Left kidney (tissue), 2 donors: Measurements from ENCODE around the gene CARD14. TPM values are rescaled to one million over a fixed set of nuclear protein-coding genes. Genes with fewer than 3 reads are reported as not detected.
A peak's percentile ranks its signal among the peaks of the same experiment; 100 is the strongest.
"Not testable (repeated sequence)": the region's sequence is repeated elsewhere in the genome, so short reads cannot be mapped to it uniquely, and the experiment has no call there.

Source experiments
- DNase-seq: peaks from one replicate; pipeline ENCODE4 v3.0.0-alpha.2; 2013
- polyA plus RNA-seq: library from polyadenylated mRNA; unstranded; fragments of 120-200 nt; gene quantifications from one replicate; pipeline ENCODE4 v1.2.1, GENCODE V29; 2013; ENCODE audit not compliant: insufficient read length

Gene CARD14
- polyA plus RNA-seq, 1 donor, result 2.2 TPM

GRCh38 chr17:80183581-80184422 is 14.0 kb downstream of the CARD14 start:
- DNase-seq, result no peak

GRCh38 chr17:80184423-80184714 is 14.5 kb downstream of the CARD14 start:
- no peak for DNase-seq

DNA sequence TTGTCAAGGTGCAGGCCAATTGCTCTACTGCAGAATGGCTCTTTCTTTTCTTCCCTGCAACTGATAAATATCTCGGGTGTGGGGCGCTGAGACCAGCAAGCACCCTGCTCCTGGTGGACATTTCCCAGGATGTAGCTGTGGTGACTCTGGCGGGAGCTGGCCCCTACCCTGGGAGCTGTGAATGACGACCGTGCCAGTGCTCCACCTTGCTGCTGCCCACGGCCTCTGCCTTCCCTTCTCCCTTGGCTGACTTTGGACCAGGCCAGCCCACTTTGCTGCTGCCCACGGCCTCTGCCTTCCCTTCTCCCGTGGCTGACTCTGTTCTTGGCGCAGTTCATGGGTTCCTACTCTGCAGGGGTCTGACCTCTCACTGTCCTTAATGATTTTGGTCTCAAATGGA is 16.1 kb downstream of the CARD14 start:
- DNase-seq, result no peak

DNA sequence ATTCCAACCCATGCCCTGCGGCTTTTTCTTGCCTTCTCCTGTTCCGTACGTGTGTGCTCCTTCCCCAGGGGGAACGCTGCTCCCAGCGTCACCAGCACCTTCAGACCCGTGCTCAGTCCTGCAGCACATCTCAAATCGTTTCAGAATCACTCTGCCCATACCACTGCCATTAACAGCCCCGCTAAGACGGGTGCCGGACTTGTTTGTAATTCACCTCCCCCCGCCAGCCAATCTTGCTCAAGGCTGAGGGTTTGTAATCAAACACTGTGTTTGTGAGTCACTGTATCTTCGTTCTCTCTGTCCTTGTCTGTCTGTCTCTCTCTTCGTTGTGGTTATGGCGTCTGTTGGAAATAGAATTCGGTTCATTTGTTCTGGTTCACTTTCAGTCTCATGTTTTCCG is 17.3 kb downstream of the CARD14 start:
- DNase-seq, result no peak

DNA sequence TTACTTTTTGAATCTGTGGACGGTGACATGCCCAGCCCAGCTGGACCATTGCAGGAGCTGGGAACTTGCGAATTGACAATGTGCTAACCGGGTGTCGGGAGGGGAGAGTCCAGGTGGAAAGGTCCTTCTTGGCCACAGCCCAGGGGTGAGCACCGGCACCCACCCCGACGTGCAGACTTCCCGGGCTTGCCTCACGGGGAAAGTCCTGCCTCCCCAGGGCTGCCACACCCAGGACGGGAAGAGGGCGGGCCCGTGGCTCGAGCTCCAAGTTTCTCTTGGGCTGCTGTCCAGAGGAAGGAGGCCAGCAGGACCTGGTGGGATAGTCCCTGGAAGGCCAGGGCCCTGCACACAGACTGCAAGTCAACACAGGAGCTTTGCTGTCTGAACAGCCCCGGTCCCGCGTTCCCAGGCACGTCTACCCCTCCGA is 17.7 kb downstream of the CARD14 start:
- no peak for DNase-seq

DNA sequence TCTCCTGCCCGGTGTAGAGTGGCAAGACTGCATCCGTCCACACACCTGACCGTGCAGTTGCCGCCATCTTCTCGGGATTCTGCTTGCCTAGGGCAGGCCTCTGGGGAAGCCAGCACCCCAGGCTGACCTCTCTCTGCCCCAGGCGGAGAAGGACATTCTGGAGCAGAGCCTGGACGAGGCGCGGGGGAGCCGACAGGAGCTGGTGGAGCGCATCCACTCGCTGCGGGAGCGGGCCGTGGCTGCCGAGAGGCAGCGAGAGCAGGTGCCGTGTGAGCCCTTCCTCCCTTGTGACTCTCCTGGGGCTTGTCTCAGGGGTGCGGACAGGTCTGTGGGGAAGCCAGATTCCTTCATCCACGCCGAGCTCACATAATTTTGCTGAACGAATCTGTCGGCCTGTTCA is 19.8 kb downstream of the CARD14 start:
- DNase-seq, result peak; percentile 34

DNA sequence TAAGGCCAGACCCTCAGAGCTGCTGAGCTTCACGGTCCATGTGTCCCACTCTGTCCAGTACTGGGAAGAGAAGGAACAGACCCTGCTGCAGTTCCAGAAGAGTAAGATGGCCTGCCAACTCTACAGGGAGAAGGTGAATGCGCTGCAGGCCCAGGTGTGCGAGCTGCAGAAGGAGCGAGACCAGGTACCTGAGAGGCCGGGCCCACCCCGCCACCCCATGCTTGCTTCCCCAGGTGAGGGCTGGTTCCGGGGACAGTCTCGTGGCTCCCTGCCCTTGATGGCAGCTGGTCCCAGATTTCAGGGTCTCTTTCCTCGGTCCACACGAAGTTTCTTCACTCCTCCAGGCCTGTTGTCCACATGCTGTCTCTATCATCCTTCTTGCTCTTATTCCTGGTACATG is 20.9 kb downstream of the CARD14 start:
- DNase-seq, result no peak

GRCh38 chr17:80191192-80191591 is 21.4 kb downstream of the CARD14 start:
- no peak for DNase-seq

DNA sequence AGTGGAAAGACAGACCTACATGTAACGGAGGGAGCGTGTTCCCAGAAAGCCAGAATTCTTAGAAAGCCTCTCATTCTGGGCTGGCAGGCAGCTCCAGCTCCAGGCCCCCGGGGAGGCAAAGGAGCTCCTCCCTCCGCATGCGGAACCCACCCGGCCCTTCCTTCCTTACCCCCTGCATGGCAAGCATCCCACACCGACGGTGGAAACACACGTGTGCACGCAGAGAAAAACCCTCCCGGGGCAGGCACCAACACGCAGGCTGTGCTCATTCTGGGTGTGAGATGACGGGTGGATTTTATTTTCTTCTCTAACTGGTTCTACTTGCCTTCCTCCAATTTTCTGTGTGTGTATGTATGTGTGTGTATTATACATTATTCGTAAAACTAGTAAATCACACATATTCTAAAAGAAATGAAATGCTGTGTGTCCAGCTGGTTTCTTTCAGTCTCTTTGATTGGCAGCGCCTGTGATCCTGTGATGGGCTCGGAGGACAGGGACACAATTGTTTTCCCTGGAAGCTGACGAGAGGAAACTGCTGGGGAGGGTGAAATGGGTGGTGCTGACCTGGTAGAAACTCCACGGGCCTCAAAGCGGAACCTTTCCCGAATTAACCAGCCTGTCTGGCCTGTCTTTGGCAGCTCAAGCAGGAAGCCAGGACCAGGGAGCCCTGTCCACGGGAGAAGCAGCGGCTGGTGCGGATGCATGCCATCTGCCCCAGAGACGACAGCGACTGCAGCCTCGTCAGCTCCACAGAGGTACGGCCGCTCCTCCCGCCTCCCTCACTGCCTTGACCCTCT is 22.2 kb downstream of the CARD14 start:
- DNase-seq, result peak; percentile 22

DNA sequence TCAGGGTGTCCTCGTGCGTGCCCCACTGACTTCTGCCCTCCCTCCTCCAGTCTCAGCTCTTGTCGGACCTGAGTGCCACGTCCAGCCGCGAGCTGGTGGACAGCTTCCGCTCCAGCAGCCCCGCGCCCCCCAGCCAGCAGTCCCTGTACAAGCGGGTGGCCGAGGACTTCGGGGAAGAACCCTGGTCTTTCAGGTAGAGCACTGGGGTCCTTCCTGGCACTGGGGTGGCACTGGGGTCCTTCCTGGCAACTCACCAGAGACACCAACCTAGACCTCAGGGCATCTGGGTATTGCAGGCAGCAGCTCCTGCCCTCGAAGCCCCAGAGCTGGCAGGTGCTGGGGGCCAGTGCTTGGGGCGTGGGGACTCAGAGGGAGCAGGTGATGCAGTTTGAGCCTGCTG is 25.3 kb downstream of the CARD14 start:
- no peak for DNase-seq

- no peak for DNase-seq
Measured at GRCh38 chr17:80195671-80196529, 26.1 kb downstream of the CARD14 start.

DNA sequence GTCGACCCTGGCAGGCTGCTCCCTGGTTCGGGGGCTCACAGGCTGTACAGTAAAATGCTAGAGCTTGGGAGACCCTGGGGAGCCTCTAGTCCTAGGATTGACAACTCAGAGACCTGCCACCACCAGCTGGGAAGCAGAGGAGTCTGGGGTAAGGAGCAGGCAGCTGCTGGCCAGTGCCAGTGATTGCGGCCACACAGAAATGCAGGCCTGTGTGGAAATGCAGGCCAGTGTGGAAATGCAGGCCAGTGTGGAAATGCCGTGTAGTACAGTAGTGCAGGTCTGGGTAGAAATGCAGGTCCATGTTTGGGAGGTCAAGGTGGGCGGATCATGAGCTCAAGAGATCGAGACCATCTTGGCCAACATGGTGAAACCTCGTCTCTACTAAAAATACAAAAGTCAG is 26.8 kb downstream of the CARD14 start:
- DNase-seq, result no peak

DNA sequence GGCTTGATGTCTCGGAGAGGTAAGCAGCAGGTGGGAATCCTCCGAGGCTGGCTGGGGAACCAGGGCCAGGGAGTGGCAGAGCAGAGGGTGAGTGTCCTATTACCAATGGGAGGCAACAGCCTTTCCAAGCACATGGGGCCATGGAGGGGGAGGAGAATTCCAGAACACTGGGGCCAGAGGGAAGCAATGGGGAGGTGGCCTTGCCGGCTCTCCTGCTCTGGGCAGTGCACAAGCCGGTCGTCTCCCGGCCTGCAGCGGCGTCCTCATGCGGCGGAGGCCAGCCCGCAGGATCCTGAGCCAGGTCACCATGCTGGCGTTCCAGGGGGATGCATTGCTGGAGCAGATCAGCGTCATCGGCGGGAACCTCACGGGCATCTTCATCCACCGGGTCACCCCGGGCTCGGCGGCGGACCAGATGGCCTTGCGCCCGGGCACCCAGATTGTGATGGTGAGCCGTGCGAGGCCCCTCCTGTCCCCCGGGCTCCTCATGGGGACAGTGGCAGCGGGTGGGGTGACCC is 28.4 kb downstream of the CARD14 start:
- peak; percentile 74 for DNase-seq

GRCh38 chr17:80199295-80199694 is 29.5 kb downstream of the CARD14 start:
- not testable (repeated sequence) for DNase-seq

- no peak for DNase-seq
Measured at GRCh38 chr17:80201446-80201845, 31.6 kb downstream of the CARD14 start.

- no peak for DNase-seq
Measured at GRCh38 chr17:80202197-80202596, 32.4 kb downstream of the CARD14 start.

GRCh38 chr17:80203471-80203963 is 33.7 kb downstream of the CARD14 start:
- DNase-seq, result no peak

DNA sequence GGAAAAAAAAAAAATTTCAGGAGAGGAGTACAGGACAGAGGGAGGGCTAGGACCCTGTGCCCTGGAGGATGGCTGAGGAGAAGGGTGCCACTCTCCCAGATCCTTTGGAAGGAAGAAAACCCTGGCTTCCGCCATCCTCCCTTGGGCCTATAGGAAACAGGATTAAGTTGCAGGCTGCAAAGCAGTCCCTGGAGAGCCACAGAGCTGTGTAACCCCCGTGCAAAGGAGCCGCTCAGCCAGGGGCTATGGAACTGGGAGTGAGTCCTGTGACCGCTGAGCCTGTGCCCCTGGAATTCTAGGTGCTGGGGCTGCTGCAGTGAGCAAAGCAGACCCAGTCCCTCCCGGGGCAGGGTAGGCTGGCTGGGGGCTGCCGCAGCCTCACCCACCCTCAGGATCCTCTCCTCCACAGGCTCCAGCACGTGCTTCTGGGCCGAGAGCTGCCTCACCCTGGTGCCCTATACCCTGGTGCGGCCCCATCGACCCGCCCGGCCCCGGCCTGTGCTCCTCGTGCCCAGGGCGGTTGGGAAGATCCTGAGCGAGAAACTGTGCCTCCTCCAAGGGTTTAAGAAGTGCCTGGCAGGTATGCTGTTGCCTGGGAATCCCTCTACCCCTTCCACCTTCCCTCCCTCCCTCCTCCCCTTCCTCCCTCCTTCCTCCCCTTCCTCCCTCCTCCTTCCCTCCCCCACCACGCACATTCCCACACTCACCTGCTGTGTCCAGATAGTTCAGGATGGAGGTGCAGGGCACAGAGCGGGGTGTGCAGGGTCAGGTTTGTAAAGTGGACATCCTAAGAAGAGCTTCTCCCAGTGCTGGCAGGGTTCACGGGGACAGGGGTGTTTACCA is 35.0 kb downstream of the CARD14 start:
- DNase-seq, result no peak

DNA sequence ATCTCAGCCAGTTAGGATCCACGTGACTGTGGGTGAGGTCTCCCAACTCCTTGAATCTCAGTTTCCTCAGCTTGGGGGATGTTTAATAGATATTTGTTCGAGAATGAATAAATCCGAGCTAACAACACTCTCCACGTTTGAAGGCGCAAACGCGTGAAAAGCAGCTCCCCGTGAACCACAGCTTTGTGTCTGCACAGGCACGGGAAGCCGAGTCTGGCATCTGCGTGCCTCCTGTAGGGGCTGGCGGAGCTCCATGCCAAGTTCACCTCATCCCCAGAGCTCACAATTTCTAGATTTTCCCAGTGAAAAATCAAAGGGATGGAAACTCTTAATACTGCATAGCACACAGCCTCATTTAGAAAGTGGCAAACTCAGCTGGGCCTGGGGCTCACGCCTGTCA is 36.0 kb downstream of the CARD14 start:
- no peak for DNase-seq

GRCh38 chr17:80208050-80208449 is 38.2 kb downstream of the CARD14 start:
- DNase-seq, result no peak

- DNase-seq, result no peak
Measured at GRCh38 chr17:80209765-80210164, 39.9 kb downstream of the CARD14 start.
